ENCODE results near the gene COMTD1. TPM values are rescaled to one million over a fixed set of nuclear protein-coding genes. Genes with fewer than 3 reads are reported as not detected.
A peak's percentile ranks its signal among the peaks of the same experiment; 100 is the strongest.

The COMTD1 gene
- total and polyA plus RNA-seq, 2 of the 13 experiments (the other 11 are each of a cell fraction or from before 2014, with no cell fraction given) = 11.8 to 18.4 TPM

DNA sequence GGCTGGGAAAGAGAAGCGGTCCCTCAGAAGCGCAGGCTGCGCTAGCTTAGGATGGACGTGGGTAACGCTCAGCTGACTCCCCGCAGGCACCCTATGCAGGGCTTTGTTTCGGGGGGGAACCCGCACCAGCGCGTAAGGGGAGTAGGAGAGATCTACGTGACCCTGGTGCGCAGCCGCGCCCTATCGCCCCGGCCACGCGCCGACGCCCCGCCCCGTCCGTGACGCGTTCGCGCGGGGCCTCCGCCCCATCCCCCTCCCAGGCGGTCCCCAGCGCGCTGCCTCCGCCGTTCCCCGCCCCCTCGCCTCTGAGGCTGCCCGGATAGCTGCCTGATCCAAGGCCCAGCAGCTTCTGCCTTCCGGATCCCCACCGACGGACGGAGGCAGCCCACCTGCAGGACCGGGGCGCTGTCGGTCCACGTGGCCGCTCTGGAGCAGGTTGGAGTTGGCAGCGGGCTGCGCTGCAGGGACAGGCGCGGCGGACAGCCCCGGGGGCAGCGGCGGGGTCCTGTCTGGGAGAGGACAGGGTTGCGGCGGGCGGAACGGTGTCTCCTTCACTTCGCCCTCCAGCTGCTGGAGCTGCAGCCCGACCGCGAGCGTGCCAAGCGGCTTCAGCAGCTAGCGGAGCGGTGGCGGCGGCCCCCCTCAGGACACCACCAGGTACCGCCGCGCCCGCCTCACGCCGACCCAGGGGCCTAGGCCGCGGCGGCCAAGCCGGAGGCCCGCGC lies 25.3 kb downstream of the COMTD1 start, which contains the start of gene VDAC2 (continued):
- peak; percentile 76; the same call in 1 of the 2 replicates for TF ChIP-seq SP140L (CRISPR knock-in tag; IDR thresholded peaks at IDR 0.05; ENCODE audit: borderline replicate concordance)
- no peak; the same call in 1 of the 2 replicates for TF ChIP-seq FOXM1 (CRISPR knock-in tag; IDR thresholded peaks at IDR 0.05)
- no peak for TF ChIP-seq ZNF674 (CRISPR knock-in tag; IDR thresholded peaks at IDR 0.05; ENCODE audit: low read depth)
- TF ChIP-seq, protein P1, sequence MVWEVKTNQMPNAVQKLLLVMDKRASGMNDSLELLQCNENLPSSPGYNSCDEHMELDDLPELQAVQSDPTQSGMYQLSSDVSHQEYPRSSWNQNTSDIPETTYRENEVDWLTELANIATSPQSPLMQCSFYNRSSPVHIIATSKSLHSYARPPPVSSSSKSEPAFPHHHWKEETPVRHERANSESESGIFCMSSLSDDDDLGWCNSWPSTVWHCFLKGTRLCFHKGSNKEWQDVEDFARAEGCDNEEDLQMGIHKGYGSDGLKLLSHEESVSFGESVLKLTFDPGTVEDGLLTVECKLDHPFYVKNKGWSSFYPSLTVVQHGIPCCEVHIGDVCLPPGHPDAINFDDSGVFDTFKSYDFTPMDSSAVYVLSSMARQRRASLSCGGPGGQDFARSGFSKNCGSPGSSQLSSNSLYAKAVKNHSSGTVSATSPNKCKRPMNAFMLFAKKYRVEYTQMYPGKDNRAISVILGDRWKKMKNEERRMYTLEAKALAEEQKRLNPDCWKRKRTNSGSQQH (CRISPR knock-in tag; IDR thresholded peaks at IDR 0.05; ENCODE audit: low read depth) = no peak; the same call in 1 of the 2 replicates
- TF ChIP-seq SMAD3 (CRISPR knock-in tag; IDR thresholded peaks at IDR 0.05) = 0 out of 2 replicates have a peak, but pooled peaks have one; percentile 28
- TF ChIP-seq SKI (IDR thresholded peaks at IDR 0.05; ENCODE audit: partially characterized antibody) = peak; percentile 99
- TF ChIP-seq, protein P2, sequence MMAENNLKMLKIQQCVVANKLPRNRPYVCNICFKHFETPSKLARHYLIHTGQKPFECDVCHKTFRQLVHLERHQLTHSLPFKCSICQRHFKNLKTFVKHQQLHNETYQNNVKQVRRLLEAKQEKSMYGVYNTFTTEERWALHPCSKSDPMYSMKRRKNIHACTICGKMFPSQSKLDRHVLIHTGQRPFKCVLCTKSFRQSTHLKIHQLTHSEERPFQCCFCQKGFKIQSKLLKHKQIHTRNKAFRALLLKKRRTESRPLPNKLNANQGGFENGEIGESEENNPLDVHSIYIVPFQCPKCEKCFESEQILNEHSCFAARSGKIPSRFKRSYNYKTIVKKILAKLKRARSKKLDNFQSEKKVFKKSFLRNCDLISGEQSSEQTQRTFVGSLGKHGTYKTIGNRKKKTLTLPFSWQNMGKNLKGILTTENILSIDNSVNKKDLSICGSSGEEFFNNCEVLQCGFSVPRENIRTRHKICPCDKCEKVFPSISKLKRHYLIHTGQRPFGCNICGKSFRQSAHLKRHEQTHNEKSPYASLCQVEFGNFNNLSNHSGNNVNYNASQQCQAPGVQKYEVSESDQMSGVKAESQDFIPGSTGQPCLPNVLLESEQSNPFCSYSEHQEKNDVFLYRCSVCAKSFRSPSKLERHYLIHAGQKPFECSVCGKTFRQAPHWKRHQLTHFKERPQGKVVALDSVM (CRISPR knock-in tag; IDR thresholded peaks at IDR 0.05) = peak; percentile 51
- no peak for TF ChIP-seq SRF (IDR thresholded peaks at IDR 0.05; ENCODE audit: low read depth, low read length)
- TF ChIP-seq ZNF780A (CRISPR knock-in tag; IDR thresholded peaks at IDR 0.05) = no peak; the same call in 1 of the 2 replicates
- no peak for TF ChIP-seq TCF7L2 (IDR thresholded peaks at IDR 0.05; ENCODE audit: low read depth, low read length)
- TF ChIP-seq, protein P3, sequence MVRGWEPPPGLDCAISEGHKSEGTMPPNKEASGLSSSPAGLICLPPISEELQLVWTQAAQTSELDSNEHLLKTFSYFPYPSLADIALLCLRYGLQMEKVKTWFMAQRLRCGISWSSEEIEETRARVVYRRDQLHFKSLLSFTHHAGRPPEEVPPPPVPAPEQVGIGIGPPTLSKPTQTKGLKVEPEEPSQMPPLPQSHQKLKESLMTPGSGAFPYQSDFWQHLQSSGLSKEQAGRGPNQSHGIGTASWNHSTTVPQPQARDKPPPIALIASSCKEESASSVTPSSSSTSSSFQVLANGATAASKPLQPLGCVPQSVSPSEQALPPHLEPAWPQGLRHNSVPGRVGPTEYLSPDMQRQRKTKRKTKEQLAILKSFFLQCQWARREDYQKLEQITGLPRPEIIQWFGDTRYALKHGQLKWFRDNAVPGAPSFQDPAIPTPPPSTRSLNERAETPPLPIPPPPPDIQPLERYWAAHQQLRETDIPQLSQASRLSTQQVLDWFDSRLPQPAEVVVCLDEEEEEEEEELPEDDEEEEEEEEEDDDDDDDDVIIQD (CRISPR knock-in tag; IDR thresholded peaks at IDR 0.05; ENCODE audit: low read depth) = no peak
- 0 out of 2 replicates have a peak, but pooled peaks have one; percentile 40 for TF ChIP-seq ZFP36L2 (CRISPR knock-in tag; IDR thresholded peaks at IDR 0.05)
- no peak for TF ChIP-seq ZMYM2 (CRISPR knock-in tag; IDR thresholded peaks at IDR 0.05)
- TF ChIP-seq THAP11 (CRISPR knock-in tag; IDR thresholded peaks at IDR 0.05) = peak; percentile 91
- no peak for TF ChIP-seq HNRNPUL1 (IDR thresholded peaks at IDR 0.05; ENCODE audit: low read depth, low read length)
- TF ChIP-seq KLF12 (CRISPR knock-in tag; IDR thresholded peaks at IDR 0.05; ENCODE audit: borderline replicate concordance) = no peak; the same call in 1 of the 2 replicates
- no peak for TF ChIP-seq ZNF672 (CRISPR knock-in tag; IDR thresholded peaks at IDR 0.05)
- TF ChIP-seq, protein P4, sequence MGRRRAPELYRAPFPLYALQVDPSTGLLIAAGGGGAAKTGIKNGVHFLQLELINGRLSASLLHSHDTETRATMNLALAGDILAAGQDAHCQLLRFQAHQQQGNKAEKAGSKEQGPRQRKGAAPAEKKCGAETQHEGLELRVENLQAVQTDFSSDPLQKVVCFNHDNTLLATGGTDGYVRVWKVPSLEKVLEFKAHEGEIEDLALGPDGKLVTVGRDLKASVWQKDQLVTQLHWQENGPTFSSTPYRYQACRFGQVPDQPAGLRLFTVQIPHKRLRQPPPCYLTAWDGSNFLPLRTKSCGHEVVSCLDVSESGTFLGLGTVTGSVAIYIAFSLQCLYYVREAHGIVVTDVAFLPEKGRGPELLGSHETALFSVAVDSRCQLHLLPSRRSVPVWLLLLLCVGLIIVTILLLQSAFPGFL (CRISPR knock-in tag; IDR thresholded peaks at IDR 0.05) = no peak
- TF ChIP-seq HNRNPK (IDR thresholded peaks at IDR 0.05; ENCODE audit: low read depth, low read length, poor library complexity, severe bottlenecking) = peak; percentile 75
- no peak; the same call in 1 of the 2 replicates for TF ChIP-seq CENPT (CRISPR knock-in tag; IDR thresholded peaks at IDR 0.05; ENCODE audit: low read depth)
- TF ChIP-seq HMGA1 (CRISPR knock-in tag; conservative IDR thresholded peaks at IDR 0.05) = no peak
- no peak for TF ChIP-seq PLRG1 (conservative IDR thresholded peaks at IDR 0.05)
- TF ChIP-seq, protein P5, sequence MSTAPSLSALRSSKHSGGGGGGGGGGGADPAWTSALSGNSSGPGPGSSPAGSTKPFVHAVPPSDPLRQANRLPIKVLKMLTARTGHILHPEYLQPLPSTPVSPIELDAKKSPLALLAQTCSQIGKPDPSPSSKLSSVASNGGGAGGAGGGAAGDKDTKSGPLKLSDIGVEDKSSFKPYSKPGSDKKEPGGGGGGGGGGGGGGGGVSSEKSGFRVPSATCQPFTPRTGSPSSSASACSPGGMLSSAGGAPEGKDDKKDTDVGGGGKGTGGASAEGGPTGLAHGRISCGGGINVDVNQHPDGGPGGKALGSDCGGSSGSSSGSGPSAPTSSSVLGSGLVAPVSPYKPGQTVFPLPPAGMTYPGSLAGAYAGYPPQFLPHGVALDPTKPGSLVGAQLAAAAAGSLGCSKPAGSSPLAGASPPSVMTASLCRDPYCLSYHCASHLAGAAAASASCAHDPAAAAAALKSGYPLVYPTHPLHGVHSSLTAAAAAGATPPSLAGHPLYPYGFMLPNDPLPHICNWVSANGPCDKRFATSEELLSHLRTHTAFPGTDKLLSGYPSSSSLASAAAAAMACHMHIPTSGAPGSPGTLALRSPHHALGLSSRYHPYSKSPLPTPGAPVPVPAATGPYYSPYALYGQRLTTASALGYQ (CRISPR knock-in tag; IDR thresholded peaks at IDR 0.05) = peak; percentile 25; the same call in 1 of the 2 replicates
